Thyroid gland (tissue), 4 donors: ENCODE data around the gene CFAP157.
A peak's percentile ranks its signal among the peaks of the same experiment; 100 is the strongest.

Source experiments
- CTCF ChIP-seq, 6 experiments: fragments of 200-600 bp in 3 of 6; fragments of 450-650 bp in 3 of 6; sonication (generic) in 3 of 6; IDR thresholded peaks; one replicate each; pipeline ENCODE4 v1.5.1; 2016 to 2019; ENCODE audit warnings: antibody characterized with exemption in 6 of 6, mild to moderate bottlenecking in 2 of 6, inconsistent platforms in 1 of 6, moderate library complexity in 1 of 6
- POLR2A ChIP-seq, 2 donors: fragments of 450-650 bp; IDR thresholded peaks; one replicate each; pipeline ENCODE4 v1.6.1; 2017; ENCODE audit warnings: antibody characterized with exemption in 2 of 2, mild to moderate bottlenecking in 2 of 2, moderate library complexity in 1 of 2

GRCh38 chr9:127763918-127764384, 57.2 kb downstream of the CFAP157 start:
- TF ChIP-seq CTCF (IDR thresholded peaks at IDR 0.05) (peak in 2 of 6 experiments; percentile 17), POLR2A (IDR thresholded peaks at IDR 0.05) (no peak)
